ENCODE measurements around the gene DFFB. TPM values are rescaled to one million over a fixed set of nuclear protein-coding genes. Genes with fewer than 3 reads are reported as not detected.
A peak's percentile ranks its signal among the peaks of the same experiment; 100 is the strongest.

DFFB gene
- total and polyA plus RNA-seq, 9 of the 15 experiments (the other 6 are each of a cell fraction or from before 2014, with no cell fraction given) = 2.3 to 15.8 (median 11.5) TPM

DNA sequence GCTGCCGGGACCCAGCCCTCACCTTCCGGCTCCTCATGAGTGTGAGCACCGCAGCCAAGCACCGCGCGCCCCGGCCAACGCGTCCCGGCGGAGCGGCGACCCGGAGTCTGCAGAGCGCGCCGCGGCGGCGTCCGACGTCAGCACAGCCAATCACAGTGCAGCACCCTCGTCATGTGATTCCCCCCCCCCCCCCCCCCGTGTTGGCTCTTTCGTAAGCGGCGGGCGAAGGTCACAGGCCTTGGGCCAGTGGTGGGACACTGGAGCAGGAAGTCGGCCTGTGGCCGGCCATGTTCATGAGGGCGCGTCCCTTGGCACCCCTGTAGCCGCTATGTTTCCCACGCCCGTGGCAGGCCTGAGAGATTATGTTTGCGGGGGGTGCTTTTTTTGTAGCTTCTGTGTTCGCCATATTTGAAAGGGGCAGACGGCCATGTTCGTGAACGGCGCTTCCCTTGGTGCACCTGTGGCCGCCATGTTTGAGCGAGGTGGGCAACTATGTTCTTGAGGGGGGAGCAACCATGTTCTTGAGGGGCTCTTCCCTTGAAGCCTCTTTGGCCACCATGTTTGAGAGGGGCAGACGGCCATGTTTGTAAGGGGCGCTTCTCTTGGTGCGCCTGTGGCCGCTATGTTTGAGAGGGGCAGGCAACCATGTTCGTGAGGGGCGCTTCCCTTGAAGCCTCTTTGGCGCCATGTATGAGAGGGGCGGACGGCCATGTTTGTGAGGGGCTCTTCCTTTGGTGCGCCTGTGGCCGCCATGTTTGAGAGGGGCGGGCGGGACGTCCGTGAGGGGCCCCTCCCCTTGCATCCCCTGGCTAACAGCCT lies 43.1 kb downstream of the DFFB start, which contains the start of gene C1orf174 (continued):
- TF ChIP-seq ELF1 (tag; IDR thresholded peaks at IDR 0.05) (peak; percentile 88), RNF2 (IDR thresholded peaks at IDR 0.05) (no peak; the same call in 1 of the 2 replicates), NCOR1 (IDR thresholded peaks at IDR 0.05) (peak; percentile 98), ETV5 (CRISPR knock-in tag; IDR thresholded peaks at IDR 0.05; ENCODE audit: low read depth) (peak; percentile 82), ZNF165 (CRISPR knock-in tag; IDR thresholded peaks at IDR 0.05; ENCODE audit: borderline replicate concordance) (no peak; the same call in 1 of the 2 replicates), ZC3H8 (IDR thresholded peaks at IDR 0.05) (peak; percentile 89; the same call in 1 of the 2 replicates), POLR3G (IDR thresholded peaks at IDR 0.05; ENCODE audit: extremely low read depth, insufficient read length, insufficient replicate concordance) (no peak), GTF2E2 (tag; IDR thresholded peaks at IDR 0.05) (no peak; the same call in 1 of the 2 replicates), IRF2 (CRISPR knock-in tag; IDR thresholded peaks at IDR 0.05) (no peak), ZNF75A (CRISPR knock-in tag; IDR thresholded peaks at IDR 0.05) (no peak), POLR2A (conservative IDR thresholded peaks at IDR 0.05) (peak; percentile 72), TRIM25 (IDR thresholded peaks at IDR 0.05; ENCODE audit: borderline replicate concordance) (no peak)
- TF ChIP-seq, protein P1, sequence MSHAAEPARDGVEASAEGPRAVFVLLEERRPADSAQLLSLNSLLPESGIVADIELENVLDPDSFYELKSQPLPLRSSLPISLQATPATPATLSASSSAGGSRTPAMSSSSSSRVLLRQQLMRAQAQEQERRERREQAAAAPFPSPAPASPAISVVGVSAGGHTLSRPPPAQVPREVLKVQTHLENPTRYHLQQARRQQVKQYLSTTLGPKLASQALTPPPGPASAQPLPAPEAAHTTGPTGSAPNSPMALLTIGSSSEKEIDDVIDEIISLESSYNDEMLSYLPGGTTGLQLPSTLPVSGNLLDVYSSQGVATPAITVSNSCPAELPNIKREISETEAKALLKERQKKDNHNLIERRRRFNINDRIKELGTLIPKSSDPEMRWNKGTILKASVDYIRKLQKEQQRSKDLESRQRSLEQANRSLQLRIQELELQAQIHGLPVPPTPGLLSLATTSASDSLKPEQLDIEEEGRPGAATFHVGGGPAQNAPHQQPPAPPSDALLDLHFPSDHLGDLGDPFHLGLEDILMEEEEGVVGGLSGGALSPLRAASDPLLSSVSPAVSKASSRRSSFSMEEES (CRISPR knock-in tag; IDR thresholded peaks at IDR 0.05) = peak; percentile 85
- TF ChIP-seq, protein P2, sequence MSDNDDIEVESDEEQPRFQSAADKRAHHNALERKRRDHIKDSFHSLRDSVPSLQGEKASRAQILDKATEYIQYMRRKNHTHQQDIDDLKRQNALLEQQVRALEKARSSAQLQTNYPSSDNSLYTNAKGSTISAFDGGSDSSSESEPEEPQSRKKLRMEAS (CRISPR knock-in tag; IDR thresholded peaks at IDR 0.05) = peak; percentile 81
- TF ChIP-seq, protein P3, sequence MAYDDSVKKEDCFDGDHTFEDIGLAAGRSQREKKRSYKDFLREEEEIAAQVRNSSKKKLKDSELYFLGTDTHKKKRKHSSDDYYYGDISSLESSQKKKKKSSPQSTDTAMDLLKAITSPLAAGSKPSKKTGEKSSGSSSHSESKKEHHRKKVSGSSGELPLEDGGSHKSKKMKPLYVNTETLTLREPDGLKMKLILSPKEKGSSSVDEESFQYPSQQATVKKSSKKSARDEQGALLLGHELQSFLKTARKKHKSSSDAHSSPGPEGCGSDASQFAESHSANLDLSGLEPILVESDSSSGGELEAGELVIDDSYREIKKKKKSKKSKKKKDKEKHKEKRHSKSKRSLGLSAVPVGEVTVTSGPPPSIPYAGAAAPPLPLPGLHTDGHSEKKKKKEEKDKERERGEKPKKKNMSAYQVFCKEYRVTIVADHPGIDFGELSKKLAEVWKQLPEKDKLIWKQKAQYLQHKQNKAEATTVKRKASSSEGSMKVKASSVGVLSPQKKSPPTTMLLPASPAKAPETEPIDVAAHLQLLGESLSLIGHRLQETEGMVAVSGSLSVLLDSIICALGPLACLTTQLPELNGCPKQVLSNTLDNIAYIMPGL (CRISPR knock-in tag; IDR thresholded peaks at IDR 0.05) = peak; percentile 9; the same call in 1 of the 2 replicates
- TF ChIP-seq, protein P4, sequence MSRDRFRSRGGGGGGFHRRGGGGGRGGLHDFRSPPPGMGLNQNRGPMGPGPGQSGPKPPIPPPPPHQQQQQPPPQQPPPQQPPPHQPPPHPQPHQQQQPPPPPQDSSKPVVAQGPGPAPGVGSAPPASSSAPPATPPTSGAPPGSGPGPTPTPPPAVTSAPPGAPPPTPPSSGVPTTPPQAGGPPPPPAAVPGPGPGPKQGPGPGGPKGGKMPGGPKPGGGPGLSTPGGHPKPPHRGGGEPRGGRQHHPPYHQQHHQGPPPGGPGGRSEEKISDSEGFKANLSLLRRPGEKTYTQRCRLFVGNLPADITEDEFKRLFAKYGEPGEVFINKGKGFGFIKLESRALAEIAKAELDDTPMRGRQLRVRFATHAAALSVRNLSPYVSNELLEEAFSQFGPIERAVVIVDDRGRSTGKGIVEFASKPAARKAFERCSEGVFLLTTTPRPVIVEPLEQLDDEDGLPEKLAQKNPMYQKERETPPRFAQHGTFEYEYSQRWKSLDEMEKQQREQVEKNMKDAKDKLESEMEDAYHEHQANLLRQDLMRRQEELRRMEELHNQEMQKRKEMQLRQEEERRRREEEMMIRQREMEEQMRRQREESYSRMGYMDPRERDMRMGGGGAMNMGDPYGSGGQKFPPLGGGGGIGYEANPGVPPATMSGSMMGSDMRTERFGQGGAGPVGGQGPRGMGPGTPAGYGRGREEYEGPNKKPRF (IDR thresholded peaks at IDR 0.05; ENCODE audit: low read depth, low read length) = no peak
- TF ChIP-seq, protein P5, sequence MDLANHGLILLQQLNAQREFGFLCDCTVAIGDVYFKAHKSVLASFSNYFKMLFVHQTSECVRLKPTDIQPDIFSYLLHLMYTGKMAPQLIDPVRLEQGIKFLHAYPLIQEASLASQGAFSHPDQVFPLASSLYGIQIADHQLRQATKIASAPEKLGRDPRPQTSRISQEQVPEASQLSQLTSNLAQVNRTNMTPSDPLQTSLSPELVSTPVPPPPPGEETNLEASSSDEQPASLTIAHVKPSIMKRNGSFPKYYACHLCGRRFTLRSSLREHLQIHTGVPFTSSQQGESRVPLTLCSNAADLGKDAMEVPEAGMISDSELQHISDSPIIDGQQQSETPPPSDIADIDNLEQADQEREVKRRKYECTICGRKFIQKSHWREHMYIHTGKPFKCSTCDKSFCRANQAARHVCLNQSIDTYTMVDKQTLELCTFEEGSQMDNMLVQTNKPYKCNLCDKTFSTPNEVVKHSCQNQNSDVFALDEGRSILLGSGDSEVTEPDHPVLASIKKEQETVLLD (IDR thresholded peaks at IDR 0.05) = no peak; the same call in 1 of the 2 replicates

All from K562 (cell line).